Dedifferentiated amniotic fluid mesenchymal stem cell (primary cell): ENCODE measurements around the gene PSMD7.
A peak's percentile ranks its signal among the peaks of the same experiment; 100 is the strongest.
"Not testable (repeated sequence)": the region's sequence is repeated elsewhere in the genome, so short reads cannot be mapped to it uniquely, and the experiment has no call there.

Experiments
- DNase-seq: peaks from one replicate; pipeline ENCODE4 v3.0.0-alpha.2; 2016; ENCODE audit errors: extremely low spot score

PSMD7 gene

GRCh38 chr16:74297145-74297665, 591 bp downstream of the PSMD7 start:
- DNase-seq, result no peak

GRCh38 chr16:74298104-74298503, 1.5 kb downstream of the PSMD7 start:
- DNase-seq, result no peak

- DNase-seq, result no peak
Measured at GRCh38 chr16:74302341-74302740, 5.7 kb downstream of the PSMD7 start.

- DNase-seq, result no peak
Measured at GRCh38 chr16:74304164-74304834, 7.7 kb downstream of the PSMD7 start.

- DNase-seq, result no peak
Measured at GRCh38 chr16:74304835-74305176, 8.2 kb downstream of the PSMD7 start.

GRCh38 chr16:74305281-74305680, 8.7 kb downstream of the PSMD7 start:
- no peak for DNase-seq

- no peak for DNase-seq
Measured at GRCh38 chr16:74305978-74306784, 9.6 kb downstream of the PSMD7 start.

GRCh38 chr16:74307383-74307782, 10.8 kb downstream of the PSMD7 start:
- no peak for DNase-seq

GRCh38 chr16:74309789-74310781, 13.5 kb downstream of the PSMD7 start:
- peak; percentile 21 for DNase-seq

GRCh38 chr16:74315059-74315458, 18.4 kb downstream of the PSMD7 start:
- no peak for DNase-seq

GRCh38 chr16:74320707-74321106, 24.1 kb downstream of the PSMD7 start:
- no peak for DNase-seq

GRCh38 chr16:74321356-74321755, 24.7 kb downstream of the PSMD7 start:
- no peak for DNase-seq

GRCh38 chr16:74322301-74322710, 25.7 kb downstream of the PSMD7 start:
- no peak for DNase-seq

- not testable (repeated sequence) for DNase-seq
Measured at GRCh38 chr16:74324777-74325176, 28.2 kb downstream of the PSMD7 start.

- DNase-seq, result no peak
Measured at GRCh38 chr16:74325641-74326040, 29.0 kb downstream of the PSMD7 start.

GRCh38 chr16:74328346-74328745, 31.7 kb downstream of the PSMD7 start:
- DNase-seq, result not testable (repeated sequence)

GRCh38 chr16:74332469-74332868, 35.9 kb downstream of the PSMD7 start:
- not testable (repeated sequence) for DNase-seq

GRCh38 chr16:74337506-74337905, 40.9 kb downstream of the PSMD7 start:
- DNase-seq, result not testable (repeated sequence)

GRCh38 chr16:74339226-74339625, 42.6 kb downstream of the PSMD7 start:
- not testable (repeated sequence) for DNase-seq

GRCh38 chr16:74353038-74353437, 56.4 kb downstream of the PSMD7 start:
- not testable (repeated sequence) for DNase-seq
